Mesenchymal stem cell (in vitro differentiated cells and primary cell): ENCODE measurements around the gene DNAH9.
"Not testable (repeated sequence)": the region's sequence is repeated elsewhere in the genome, so short reads cannot be mapped to it uniquely, and the experiment has no call there.

Experiments used
- DNase-seq: peaks from one replicate; pipeline ENCODE4 v3.0.0-alpha.2; 2013
- H2AFZ ChIP-seq: one replicate; pipeline ENCODE4 v1.6.1; 2013; ENCODE audit warnings: low read depth, mild to moderate bottlenecking, control low read depth, inconsistent platforms, low read length, moderate library complexity
- H2AK5ac ChIP-seq: 2 replicates; pipeline ENCODE4 v1.6.1; 2013; ENCODE audit warnings: low read length, moderate library complexity, mild to moderate bottlenecking, inconsistent platforms; ENCODE audit not compliant: severe bottlenecking
- H2BK120ac ChIP-seq: one replicate; pipeline ENCODE4 v1.6.1; 2013; ENCODE audit warnings: low read depth, mild to moderate bottlenecking, inconsistent platforms, low read length, moderate library complexity
- H2BK12ac ChIP-seq, 2 experiments: one replicate each; pipeline ENCODE4 v1.6.1; 2013; ENCODE audit warnings: inconsistent platforms in 2 of 2, low read length in 2 of 2, mild to moderate bottlenecking in 2 of 2, moderate library complexity in 2 of 2, control low read depth in 1 of 2
- H2BK15ac ChIP-seq: one replicate; pipeline ENCODE4 v1.6.1; 2013; ENCODE audit warnings: mild to moderate bottlenecking, low read depth, inconsistent platforms; ENCODE audit not compliant: poor library complexity, severe bottlenecking
- H2BK5ac ChIP-seq: 2 replicates; pipeline ENCODE4 v1.6.1; 2013; ENCODE audit warnings: low read depth, mild to moderate bottlenecking, low read length, control low read depth, inconsistent platforms; ENCODE audit not compliant: poor library complexity, severe bottlenecking
- H3K14ac ChIP-seq, 2 experiments: one replicate each; pipeline ENCODE4 v1.6.1; 2013; ENCODE audit warnings: inconsistent platforms in 2 of 2, low read length in 2 of 2, control low read depth in 1 of 2, mild to moderate bottlenecking in 1 of 2, moderate library complexity in 1 of 2
- H3K18ac ChIP-seq, 2 experiments: one replicate each; pipeline ENCODE4 v1.6.1; 2013; ENCODE audit warnings: inconsistent platforms in 2 of 2, low read length in 2 of 2, control low read depth in 1 of 2, low read depth in 1 of 2, mild to moderate bottlenecking in 1 of 2
- H3K23ac ChIP-seq, 2 experiments: one replicate each; pipeline ENCODE4 v1.6.1; 2013; ENCODE audit warnings: inconsistent platforms in 2 of 2, low read length in 2 of 2, mild to moderate bottlenecking in 2 of 2, moderate library complexity in 2 of 2, control low read depth in 1 of 2
- H3K27ac ChIP-seq: 2 replicates; pipeline ENCODE4 v1.5.1; 2013; ENCODE audit warnings: mild to moderate bottlenecking, moderate library complexity, low read length, control low read depth, inconsistent platforms; ENCODE audit not compliant: poor library complexity, severe bottlenecking
- H3K27me3 ChIP-seq, 2 experiments: 2 replicates each; pipeline versions ENCODE4 v1.6.1 to v1.7.0; 2013; ENCODE audit warnings: low read length in 2 of 2, mild to moderate bottlenecking in 2 of 2, moderate library complexity in 2 of 2, control low read depth in 1 of 2, inconsistent platforms in 1 of 2; ENCODE audit not compliant: control insufficient read depth in 1 of 2, insufficient read depth in 1 of 2
- H3K36me3 ChIP-seq, 2 experiments: 2 replicates each; pipeline versions ENCODE4 v1.6.1 to v1.7.0; 2013; ENCODE audit warnings: low read length in 2 of 2, control low read depth in 1 of 2, inconsistent platforms in 1 of 2, low read depth in 1 of 2, mild to moderate bottlenecking in 1 of 2; ENCODE audit not compliant: insufficient read depth in 2 of 2, control insufficient read depth in 1 of 2
- H3K4ac ChIP-seq, 2 experiments: one replicate each; pipeline ENCODE4 v1.6.1; 2013; ENCODE audit warnings: inconsistent platforms in 2 of 2, low read length in 2 of 2, mild to moderate bottlenecking in 2 of 2, moderate library complexity in 2 of 2, control low read depth in 1 of 2, low read depth in 1 of 2
- H3K4me1 ChIP-seq: 2 replicates; pipeline ENCODE4 v1.6.1; 2013; ENCODE audit warnings: low read depth, low read length, control low read depth; ENCODE audit not compliant: control insufficient read depth, insufficient read depth
- H3K4me2 ChIP-seq: 2 replicates; pipeline ENCODE4 v1.6.1; 2013; ENCODE audit warnings: low read length, mild to moderate bottlenecking, inconsistent platforms; ENCODE audit not compliant: poor library complexity, severe bottlenecking
- H3K4me3 ChIP-seq, 2 experiments: 2 replicates each; pipeline versions ENCODE4 v1.5.1 to v1.7.0; 2013; ENCODE audit warnings: low read length in 2 of 2, mild to moderate bottlenecking in 2 of 2, control low read depth in 1 of 2, low read depth in 1 of 2; ENCODE audit not compliant: insufficient read depth in 1 of 2
- H3K79me1 ChIP-seq: replicated peaks from 2 replicates; pipeline ENCODE4 v1.6.1; 2013; ENCODE audit warnings: mild to moderate bottlenecking, control low read depth, low read length, inconsistent platforms; ENCODE audit not compliant: poor library complexity, severe bottlenecking
- H3K9ac ChIP-seq: 2 replicates; pipeline ENCODE4 v1.7.0; 2013; ENCODE audit warnings: mild to moderate bottlenecking, low read length, moderate library complexity
- H3K9me3 ChIP-seq: 2 replicates; pipeline ENCODE4 v1.7.0; 2013; ENCODE audit warnings: mild to moderate bottlenecking, low read length; ENCODE audit not compliant: control insufficient read depth
- H4K8ac ChIP-seq: one replicate; pipeline ENCODE4 v1.6.1; 2013; ENCODE audit warnings: inconsistent platforms, mild to moderate bottlenecking, low read length, moderate library complexity
- H4K91ac ChIP-seq: one replicate; pipeline ENCODE4 v1.6.1; 2013; ENCODE audit warnings: mild to moderate bottlenecking, low read length, inconsistent platforms
- WGBS: methylation state at CpG from one replicate; pipeline ENCODE4 v1.1.7; 2013; ENCODE audit warnings: mixed read lengths; 5-methylcytosine and 5-hydroxymethylcytosine counted together

Gene DNAH9

GRCh38 chr17:11948789-11949188, 350.5 kb downstream of the DNAH9 start:
- Histone ChIP-seq H3K18ac (no peak overlapping the region), H2AK5ac (no peak overlapping the region), H2AFZ (no peak overlapping the region), H2BK5ac (no peak overlapping the region), H3K14ac (no peak overlapping the region), H4K8ac (no peak overlapping the region), H2BK120ac (no peak overlapping the region), H2BK12ac (no peak overlapping the region), H2BK15ac (no peak overlapping the region), H3K79me1 (no peaks in the 10 kb centered on the region), H3K4me1 (no peaks in the 10 kb centered on the region), H3K4me2 (no peak overlapping the region), H3K9me3 (peaks cover 13% of the 10 kb centered on the region), H3K27me3 (peaks cover 0 to 4% of the 10 kb centered on the region in 2 experiments), H3K36me3 (peaks cover 3 to 7% of the 10 kb centered on the region in 2 experiments), H3K9ac (peak overlapping the region; percentile 7), H4K91ac (no peak overlapping the region), H3K4me3 (peak overlapping the region in 1 of 2 experiments; percentile 62), H3K23ac (no peak overlapping the region), H3K4ac (no peak overlapping the region), H3K27ac (no peak overlapping the region)
- 78% methylated on average over 6 of the region's 6 CpGs for WGBS
- DNase-seq = no peak

- H3K4me1 ChIP-seq, H3K27ac ChIP-seq, H3K23ac ChIP-seq, H4K8ac ChIP-seq, H3K79me1 ChIP-seq, H2BK120ac ChIP-seq, DNase-seq, H4K91ac ChIP-seq, H2BK15ac ChIP-seq, H2BK12ac ChIP-seq, H2BK5ac ChIP-seq, H2AFZ ChIP-seq, H3K27me3 ChIP-seq, H3K9ac ChIP-seq, H3K36me3 ChIP-seq, H3K4me3 ChIP-seq, H3K4me2 ChIP-seq, H3K18ac ChIP-seq, H3K14ac ChIP-seq, H2AK5ac ChIP-seq, H3K4ac ChIP-seq: not testable (repeated sequence)
- WGBS = no CpG with 5 or more reads among the region's 1 CpG
- H3K9me3 ChIP-seq = peaks cover 17% of the 10 kb centered on the region
Measured at GRCh38 chr17:11949571-11949970, 351.3 kb downstream of the DNAH9 start.

GRCh38 chr17:11950771-11951519, 352.7 kb downstream of the DNAH9 start:
- H3K4me2 ChIP-seq = no peak overlapping the region
- H3K18ac ChIP-seq = no peak overlapping the region
- no peak overlapping the region for H3K4ac ChIP-seq
- no peak overlapping the region for H3K4me3 ChIP-seq
- no peak overlapping the region for H2BK5ac ChIP-seq
- no peak overlapping the region for H4K91ac ChIP-seq
- H3K27me3 ChIP-seq = no peaks in the 10 kb centered on the region
- peaks cover 3 to 7% of the 10 kb centered on the region in 2 experiments for H3K36me3 ChIP-seq
- no peak overlapping the region for H2BK120ac ChIP-seq
- H2AFZ ChIP-seq = no peak overlapping the region
- H3K14ac ChIP-seq = no peak overlapping the region
- H2BK12ac ChIP-seq = no peak overlapping the region
- no peaks in the 10 kb centered on the region for H3K79me1 ChIP-seq
- no peaks in the 10 kb centered on the region for H3K4me1 ChIP-seq
- H4K8ac ChIP-seq = no peak overlapping the region
- H3K27ac ChIP-seq = no peak overlapping the region
- H2AK5ac ChIP-seq = no peak overlapping the region
- H3K23ac ChIP-seq = no peak overlapping the region
- no peak overlapping the region for H3K9ac ChIP-seq
- H3K9me3 ChIP-seq = peaks cover 29% of the 10 kb centered on the region
- WGBS = 78% methylated on average over 4 of the region's 7 CpGs
- DNase-seq = no peak
- H2BK15ac ChIP-seq = no peak overlapping the region

DNA sequence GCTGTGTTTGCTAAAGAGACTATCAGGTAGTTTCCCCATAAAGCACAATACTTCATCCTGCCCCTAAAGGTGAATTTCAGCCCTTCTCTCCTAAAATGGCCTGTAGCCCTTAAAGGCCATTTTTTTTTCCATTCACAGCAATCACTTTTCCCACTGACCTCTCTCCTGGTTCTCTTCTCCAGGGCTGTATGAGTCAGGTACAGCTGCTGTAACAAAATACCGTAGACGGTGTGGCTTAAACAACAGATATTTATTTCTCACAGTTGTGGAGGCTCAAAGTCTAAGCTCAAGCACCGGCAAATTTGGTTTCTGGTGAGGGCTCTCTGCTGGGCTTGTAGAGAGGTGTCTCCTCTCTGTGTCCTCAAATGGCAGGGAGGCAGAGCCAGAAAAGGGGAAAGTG, 354.3 kb downstream of the DNAH9 start:
- peaks cover 3 to 7% of the 10 kb centered on the region in 2 experiments for H3K36me3 ChIP-seq
- peaks cover 29% of the 10 kb centered on the region for H3K9me3 ChIP-seq
- DNase-seq = no peak
- no peak overlapping the region for H4K8ac ChIP-seq
- H3K27ac ChIP-seq = no peak overlapping the region
- H3K4me2 ChIP-seq = no peak overlapping the region
- no peak overlapping the region for H3K18ac ChIP-seq
- no peak overlapping the region for H3K14ac ChIP-seq
- over 99% methylated on average over 3 of the region's 3 CpGs for WGBS
- H3K4me3 ChIP-seq = peak overlapping the region in 1 of 2 experiments; percentile 14
- no peak overlapping the region for H2AK5ac ChIP-seq
- H2BK12ac ChIP-seq = no peak overlapping the region
- H2BK5ac ChIP-seq = no peak overlapping the region
- no peak overlapping the region for H3K23ac ChIP-seq
- no peaks in the 10 kb centered on the region for H3K4me1 ChIP-seq
- H3K79me1 ChIP-seq = no peaks in the 10 kb centered on the region
- no peak overlapping the region for H3K9ac ChIP-seq
- no peak overlapping the region for H3K4ac ChIP-seq
- H3K27me3 ChIP-seq = no peaks in the 10 kb centered on the region
- H2BK120ac ChIP-seq = no peak overlapping the region
- no peak overlapping the region for H4K91ac ChIP-seq
- no peak overlapping the region for H2AFZ ChIP-seq
- no peak overlapping the region for H2BK15ac ChIP-seq
